Liver (tissue), 9 donors: ENCODE data around the gene MRAP. TPM values are rescaled to one million over a fixed set of nuclear protein-coding genes. Genes with fewer than 3 reads are reported as not detected.

Experiments
- DNase-seq: peaks from one replicate; pipeline ENCODE4 v3.0.0-alpha.2; 2017; ENCODE audit warnings: low spot score
- H3K27ac ChIP-seq, 2 donors: one replicate each; pipeline ENCODE4 v1.7.0; 2013; ENCODE audit warnings: inconsistent platforms in 2 of 2, low read length in 2 of 2, control low read depth in 1 of 2, low read depth in 1 of 2, mild to moderate bottlenecking in 1 of 2
- H3K27me3 ChIP-seq, 4 donors: one replicate each; pipeline versions ENCODE4 v1.6.1 to v1.7.0; 2013; ENCODE audit warnings: low read length in 3 of 4, inconsistent platforms in 1 of 4, mild to moderate bottlenecking in 1 of 4, moderate library complexity in 1 of 4; ENCODE audit not compliant: control insufficient read depth in 4 of 4, insufficient read depth in 4 of 4
- H3K36me3 ChIP-seq, 4 donors: one replicate each; pipeline versions ENCODE4 v1.6.1 to v1.7.0; 2013; ENCODE audit warnings: low read length in 3 of 4, mild to moderate bottlenecking in 3 of 4, low read depth in 1 of 4, moderate library complexity in 1 of 4; ENCODE audit not compliant: control insufficient read depth in 4 of 4, insufficient read depth in 3 of 4
- H3K4me1 ChIP-seq, 4 donors: one replicate each; pipeline versions ENCODE4 v1.6.1 to v1.7.0; 2013; ENCODE audit warnings: low read length in 3 of 4, mild to moderate bottlenecking in 3 of 4, moderate library complexity in 1 of 4; ENCODE audit not compliant: control insufficient read depth in 4 of 4, insufficient read depth in 4 of 4
- H3K4me3 ChIP-seq, 3 donors: one replicate each; pipeline versions ENCODE4 v1.6.1 to v1.7.0; 2013; ENCODE audit warnings: low read length in 3 of 3, control low read depth in 1 of 3, low read depth in 1 of 3, mild to moderate bottlenecking in 1 of 3
- H3K9ac ChIP-seq, 2 donors: one replicate each; pipeline ENCODE4 v1.7.0; 2013; ENCODE audit warnings: low read length in 2 of 2, mild to moderate bottlenecking in 2 of 2, moderate library complexity in 2 of 2, control low read depth in 1 of 2, low read depth in 1 of 2
- H3K9me3 ChIP-seq, 4 donors: one replicate each; pipeline versions ENCODE4 v1.6.1 to v1.7.0; 2013; ENCODE audit warnings: low read length in 3 of 4; ENCODE audit not compliant: control insufficient read depth in 4 of 4
- ATF3 ChIP-seq: IDR thresholded peaks from 2 replicates; pipeline ENCODE4 v1.6.1; 2016; ENCODE audit warnings: antibody characterized with exemption
- EGR1 ChIP-seq, 2 donors: IDR thresholded peaks; 2 replicates each; pipeline ENCODE4 v1.6.1; 2016 to 2018; ENCODE audit warnings: antibody characterized with exemption in 2 of 2, low read depth in 2 of 2
- FOXA1 ChIP-seq: IDR thresholded peaks from 2 replicates; pipeline ENCODE4 v1.6.1; 2016; ENCODE audit warnings: antibody characterized with exemption
- FOXA2 ChIP-seq: IDR thresholded peaks from 2 replicates; pipeline ENCODE4 v1.6.1; 2016; ENCODE audit warnings: antibody characterized with exemption
- GABPA ChIP-seq, 2 donors: IDR thresholded peaks in 1 of 2; conservative IDR thresholded peaks in 1 of 2; 2 replicates each; pipeline ENCODE4 v1.6.1; 2016; ENCODE audit warnings: antibody characterized with exemption in 2 of 2, mild to moderate bottlenecking in 1 of 2, moderate library complexity in 1 of 2
- HNF4A ChIP-seq, 2 donors: conservative IDR thresholded peaks; 2 replicates each; pipeline ENCODE4 v1.6.1; 2016; ENCODE audit warnings: antibody characterized with exemption in 2 of 2, mild to moderate bottlenecking in 2 of 2
- HNF4G ChIP-seq: IDR thresholded peaks from 2 replicates; pipeline ENCODE4 v1.6.1; 2016; ENCODE audit warnings: antibody characterized with exemption
- JUND ChIP-seq, 2 donors: IDR thresholded peaks; 2 replicates each; pipeline ENCODE4 v1.6.1; 2016; ENCODE audit warnings: antibody characterized with exemption in 2 of 2
- MAX ChIP-seq: IDR thresholded peaks from 2 replicates; pipeline ENCODE4 v1.6.1; 2016; ENCODE audit warnings: antibody characterized with exemption
- NR2F2 ChIP-seq: IDR thresholded peaks from 2 replicates; pipeline ENCODE4 v1.6.1; 2016; ENCODE audit warnings: antibody characterized with exemption
- RAD21 ChIP-seq, 2 donors: IDR thresholded peaks; 2 replicates each; pipeline ENCODE4 v1.6.1; 2016; ENCODE audit warnings: antibody characterized with exemption in 2 of 2, mild to moderate bottlenecking in 2 of 2
- RXRA ChIP-seq, 2 donors: IDR thresholded peaks; 2 replicates each; pipeline ENCODE4 v1.6.1; 2017 to 2018; ENCODE audit warnings: antibody characterized with exemption in 2 of 2, mild to moderate bottlenecking in 1 of 2
- SP1 ChIP-seq: IDR thresholded peaks from 2 replicates; pipeline ENCODE4 v1.6.1; 2018; ENCODE audit warnings: antibody characterized with exemption, mild to moderate bottlenecking
- TAF1 ChIP-seq: conservative IDR thresholded peaks from 2 replicates; pipeline ENCODE4 v1.6.1; 2016; ENCODE audit warnings: antibody characterized with exemption, mild to moderate bottlenecking
- YY1 ChIP-seq: IDR thresholded peaks from 2 replicates; pipeline ENCODE4 v1.6.1; 2016; ENCODE audit warnings: antibody characterized with exemption, mild to moderate bottlenecking
- WGBS: extraction: QIAGEN DNeasy Blood & Tissue Kit; methylation state at CpG from one replicate; pipeline ENCODE4 v1.1.7; 2013; 5-methylcytosine and 5-hydroxymethylcytosine counted together
- polyA plus RNA-seq, 2 donors: library from polyadenylated mRNA; stranded (reverse) in 1 of 2; unstranded in 1 of 2; fragments of 200-250 nt in 1 of 2; fragments of >200 nt in 1 of 2; fragmentation: Nextera tagmentation in 1 of 2; extraction: Ambion mirVana in 1 of 2; gene quantifications; one replicate each; pipeline versions ENCODE4 v1.2.1 to v1.2.3, GENCODE V29; 2013 to 2015
- total RNA-seq, 2 donors: library from RNA; depleted of rRNA; stranded (reverse); fragments of >200 nt; gene quantifications; one replicate each; pipeline ENCODE4 v1.2.3, GENCODE V29; 2014
- TF ChIP-seq, protein P1 (sequence below): fragments of 150-350 bp; IDR thresholded peaks from 2 replicates; pipeline ENCODE4 v1.5.1; 2017; ENCODE audit warnings: improper control_type of control experiment, low read depth, low read length; ENCODE audit not compliant: missing input control
- TF ChIP-seq, protein P2 (sequence below): IDR thresholded peaks from 2 replicates; pipeline ENCODE4 v1.6.1; 2016; ENCODE audit warnings: antibody characterized with exemption
- TF ChIP-seq, protein P3 (sequence below): IDR thresholded peaks from 2 replicates; pipeline ENCODE4 v1.6.1; 2016; ENCODE audit warnings: antibody characterized with exemption, mild to moderate bottlenecking
- donor health status: healthy.
- donor health status: healthy.
- donor health status: healthy.
- donor health status: healthy.
- donor health status: healthy.

The MRAP gene
- total and polyA plus RNA-seq, 4 donors: 0.17 to 0.79 TPM; not detected in 2

GRCh38 chr21:32348604-32349332, 50.1 kb downstream of the MRAP start:
- peaks cover 17 to 97% (median 69%) of the 10 kb centered on the region in 4 donors for H3K36me3 ChIP-seq
- H3K9ac ChIP-seq: no peak overlapping the region
- peaks cover 0 to 6% (median 1%) of the 10 kb centered on the region in 4 donors for H3K9me3 ChIP-seq
- no peak for DNase-seq
- TF ChIP-seq FOXA2 (no peak), SP1 (no peak), MAX (no peak), EGR1 (IDR thresholded peaks at IDR 0.05; ENCODE audit: low read depth in 2 of 2) (no peak), NR2F2 (no peak), HNF4G (no peak), FOXA1 (no peak), ATF3 (no peak), JUND (IDR thresholded peaks at IDR 0.05) (no peak), TAF1 (no peak), HNF4A (conservative IDR thresholded peaks at IDR 0.05) (no peak), GABPA (IDR thresholded peaks at IDR 0.05 in 1 of 2, conservative IDR thresholded peaks at IDR 0.05 in 1 of 2) (no peak), RXRA (IDR thresholded peaks at IDR 0.05) (no peak), YY1 (no peak), RAD21 (IDR thresholded peaks at IDR 0.05) (no peak)
- TF ChIP-seq, protein P1, sequence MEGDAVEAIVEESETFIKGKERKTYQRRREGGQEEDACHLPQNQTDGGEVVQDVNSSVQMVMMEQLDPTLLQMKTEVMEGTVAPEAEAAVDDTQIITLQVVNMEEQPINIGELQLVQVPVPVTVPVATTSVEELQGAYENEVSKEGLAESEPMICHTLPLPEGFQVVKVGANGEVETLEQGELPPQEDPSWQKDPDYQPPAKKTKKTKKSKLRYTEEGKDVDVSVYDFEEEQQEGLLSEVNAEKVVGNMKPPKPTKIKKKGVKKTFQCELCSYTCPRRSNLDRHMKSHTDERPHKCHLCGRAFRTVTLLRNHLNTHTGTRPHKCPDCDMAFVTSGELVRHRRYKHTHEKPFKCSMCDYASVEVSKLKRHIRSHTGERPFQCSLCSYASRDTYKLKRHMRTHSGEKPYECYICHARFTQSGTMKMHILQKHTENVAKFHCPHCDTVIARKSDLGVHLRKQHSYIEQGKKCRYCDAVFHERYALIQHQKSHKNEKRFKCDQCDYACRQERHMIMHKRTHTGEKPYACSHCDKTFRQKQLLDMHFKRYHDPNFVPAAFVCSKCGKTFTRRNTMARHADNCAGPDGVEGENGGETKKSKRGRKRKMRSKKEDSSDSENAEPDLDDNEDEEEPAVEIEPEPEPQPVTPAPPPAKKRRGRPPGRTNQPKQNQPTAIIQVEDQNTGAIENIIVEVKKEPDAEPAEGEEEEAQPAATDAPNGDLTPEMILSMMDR: no peak
- TF ChIP-seq, protein P2, sequence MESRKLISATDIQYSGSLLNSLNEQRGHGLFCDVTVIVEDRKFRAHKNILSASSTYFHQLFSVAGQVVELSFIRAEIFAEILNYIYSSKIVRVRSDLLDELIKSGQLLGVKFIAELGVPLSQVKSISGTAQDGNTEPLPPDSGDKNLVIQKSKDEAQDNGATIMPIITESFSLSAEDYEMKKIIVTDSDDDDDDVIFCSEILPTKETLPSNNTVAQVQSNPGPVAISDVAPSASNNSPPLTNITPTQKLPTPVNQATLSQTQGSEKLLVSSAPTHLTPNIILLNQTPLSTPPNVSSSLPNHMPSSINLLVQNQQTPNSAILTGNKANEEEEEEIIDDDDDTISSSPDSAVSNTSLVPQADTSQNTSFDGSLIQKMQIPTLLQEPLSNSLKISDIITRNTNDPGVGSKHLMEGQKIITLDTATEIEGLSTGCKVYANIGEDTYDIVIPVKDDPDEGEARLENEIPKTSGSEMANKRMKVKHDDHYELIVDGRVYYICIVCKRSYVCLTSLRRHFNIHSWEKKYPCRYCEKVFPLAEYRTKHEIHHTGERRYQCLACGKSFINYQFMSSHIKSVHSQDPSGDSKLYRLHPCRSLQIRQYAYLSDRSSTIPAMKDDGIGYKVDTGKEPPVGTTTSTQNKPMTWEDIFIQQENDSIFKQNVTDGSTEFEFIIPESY: no peak
- TF ChIP-seq, protein P3, sequence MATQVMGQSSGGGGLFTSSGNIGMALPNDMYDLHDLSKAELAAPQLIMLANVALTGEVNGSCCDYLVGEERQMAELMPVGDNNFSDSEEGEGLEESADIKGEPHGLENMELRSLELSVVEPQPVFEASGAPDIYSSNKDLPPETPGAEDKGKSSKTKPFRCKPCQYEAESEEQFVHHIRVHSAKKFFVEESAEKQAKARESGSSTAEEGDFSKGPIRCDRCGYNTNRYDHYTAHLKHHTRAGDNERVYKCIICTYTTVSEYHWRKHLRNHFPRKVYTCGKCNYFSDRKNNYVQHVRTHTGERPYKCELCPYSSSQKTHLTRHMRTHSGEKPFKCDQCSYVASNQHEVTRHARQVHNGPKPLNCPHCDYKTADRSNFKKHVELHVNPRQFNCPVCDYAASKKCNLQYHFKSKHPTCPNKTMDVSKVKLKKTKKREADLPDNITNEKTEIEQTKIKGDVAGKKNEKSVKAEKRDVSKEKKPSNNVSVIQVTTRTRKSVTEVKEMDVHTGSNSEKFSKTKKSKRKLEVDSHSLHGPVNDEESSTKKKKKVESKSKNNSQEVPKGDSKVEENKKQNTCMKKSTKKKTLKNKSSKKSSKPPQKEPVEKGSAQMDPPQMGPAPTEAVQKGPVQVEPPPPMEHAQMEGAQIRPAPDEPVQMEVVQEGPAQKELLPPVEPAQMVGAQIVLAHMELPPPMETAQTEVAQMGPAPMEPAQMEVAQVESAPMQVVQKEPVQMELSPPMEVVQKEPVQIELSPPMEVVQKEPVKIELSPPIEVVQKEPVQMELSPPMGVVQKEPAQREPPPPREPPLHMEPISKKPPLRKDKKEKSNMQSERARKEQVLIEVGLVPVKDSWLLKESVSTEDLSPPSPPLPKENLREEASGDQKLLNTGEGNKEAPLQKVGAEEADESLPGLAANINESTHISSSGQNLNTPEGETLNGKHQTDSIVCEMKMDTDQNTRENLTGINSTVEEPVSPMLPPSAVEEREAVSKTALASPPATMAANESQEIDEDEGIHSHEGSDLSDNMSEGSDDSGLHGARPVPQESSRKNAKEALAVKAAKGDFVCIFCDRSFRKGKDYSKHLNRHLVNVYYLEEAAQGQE: no peak
- H3K27me3 ChIP-seq: no peaks in the 10 kb centered on the region
- no peak overlapping the region for H3K4me3 ChIP-seq
- H3K4me1 ChIP-seq: no peaks in the 10 kb centered on the region
- no peak overlapping the region for H3K27ac ChIP-seq
- WGBS: 95% methylated on average over 9 of the region's 9 CpGs
